ENCODE data around the gene FAM110D.

The FAM110D gene

GRCh38 chr1:26213335-26213905, 54.5 kb downstream of the FAM110D start:
- no peak for TF ChIP-seq CTCF (IDR thresholded peaks at IDR 0.05; ENCODE audit: control extremely low read depth, extremely low read depth, low read depth, missing control alignments)
- CTCF ChIA-PET, result interaction anchor here (1.4 to 4.9 kb wide), 2 partner anchors 11 to 20 kb away, joined by 4 to 22 read pairs; partner anchors contain the start of gene CEP85
- no peak for DNase-seq (ENCODE audit: extremely low spot score)
- POLR2A ChIA-PET, result no interaction called here
